Parietal lobe (tissue), 1 donor: ENCODE data around the gene PARP11. TPM values are rescaled to one million over a fixed set of nuclear protein-coding genes. Genes with fewer than 3 reads are reported as not detected.

Source experiments
- total RNA-seq: library from RNA; depleted of rRNA; stranded (reverse); fragments of >200 nt; gene quantifications from one replicate; pipeline ENCODE4 v1.2.3, GENCODE V29; 2014

Gene PARP11, protein sequence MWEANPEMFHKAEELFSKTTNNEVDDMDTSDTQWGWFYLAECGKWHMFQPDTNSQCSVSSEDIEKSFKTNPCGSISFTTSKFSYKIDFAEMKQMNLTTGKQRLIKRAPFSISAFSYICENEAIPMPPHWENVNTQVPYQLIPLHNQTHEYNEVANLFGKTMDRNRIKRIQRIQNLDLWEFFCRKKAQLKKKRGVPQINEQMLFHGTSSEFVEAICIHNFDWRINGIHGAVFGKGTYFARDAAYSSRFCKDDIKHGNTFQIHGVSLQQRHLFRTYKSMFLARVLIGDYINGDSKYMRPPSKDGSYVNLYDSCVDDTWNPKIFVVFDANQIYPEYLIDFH
- 27.9 TPM for total RNA-seq

DNA sequence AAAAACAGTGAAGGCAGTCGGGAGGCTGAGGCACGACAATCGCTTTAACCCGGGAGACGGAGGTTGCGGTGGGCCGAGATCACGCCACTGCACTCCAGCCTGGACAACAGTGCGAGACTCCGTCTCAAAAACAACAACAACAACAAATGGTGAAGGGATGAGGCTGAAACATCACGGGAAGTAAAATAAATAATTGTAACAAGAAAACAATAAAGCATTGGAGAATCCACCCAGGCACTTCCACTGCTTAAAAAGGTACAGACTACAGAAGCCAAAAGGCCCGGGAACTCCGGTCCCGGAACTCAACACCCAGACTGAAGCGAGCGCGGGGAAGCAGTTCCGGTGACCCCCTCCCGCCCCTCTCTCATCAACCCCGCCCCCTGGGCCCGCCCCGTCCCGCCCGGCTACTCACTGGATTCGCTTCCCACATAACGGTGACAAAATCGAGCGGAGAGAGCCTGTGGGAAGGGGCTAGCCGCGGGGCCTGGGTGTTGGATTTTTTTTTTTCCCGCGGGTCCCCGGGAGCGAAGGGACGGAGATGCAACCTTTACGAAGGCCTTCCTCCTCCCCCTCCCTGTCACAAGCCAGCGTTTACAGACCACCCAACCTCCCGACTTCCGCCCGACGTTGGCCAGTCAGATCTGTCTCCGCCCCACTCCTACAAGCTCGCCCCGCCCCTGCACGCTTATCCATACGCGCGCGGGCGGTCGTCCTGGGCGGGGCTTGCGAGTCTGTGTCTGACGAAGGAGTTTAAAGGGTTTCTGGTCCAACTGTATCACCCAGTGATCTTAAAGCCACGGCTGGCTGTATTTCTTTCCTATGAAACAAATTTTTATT lies at the start of gene PARP11:
Gene PARP11 (minus strand): TSS at position 600 of the 837 bp plus-strand sequence. CDS start 170 bp downstream, at position 430.

Other genes with a start within 250 kb of the PARP11 start
- gene CRACR2A, start 120.3 kb downstream of the PARP11 start, total RNA-seq, result 1.9 TPM